Peyer's patch (tissue), 4 donors: ENCODE results near the gene TMOD3. TPM values are rescaled to one million over a fixed set of nuclear protein-coding genes. Genes with fewer than 3 reads are reported as not detected.
A peak's percentile ranks its signal among the peaks of the same experiment; 100 is the strongest.

ENCODE experiments used
- DNase-seq, 3 donors: peaks; one replicate each; pipeline ENCODE4 v3.0.0-alpha.2; 2017 to 2019
- H3K27ac ChIP-seq, 4 donors: fragments of 200-600 bp; sonication (generic); one replicate each; pipeline ENCODE4 v1.5.1; 2016 to 2019
- H3K27me3 ChIP-seq, 2 donors: fragments of 200-600 bp; sonication (generic); one replicate each; pipeline ENCODE4 v1.5.1; 2019
- H3K36me3 ChIP-seq, 3 donors: fragments of 200-600 bp; sonication (generic); one replicate each; pipeline ENCODE4 v1.5.1; 2016 to 2019
- H3K4me1 ChIP-seq, 4 donors: fragments of 200-600 bp; sonication (generic); one replicate each; pipeline ENCODE4 v1.5.1; 2016 to 2019
- H3K4me3 ChIP-seq, 4 donors: fragments of 200-600 bp; sonication (generic); 1 replicate in 3 of 4; 2 replicates in 1 of 4; pipeline ENCODE4 v1.5.1; 2016 to 2019; ENCODE audit warnings: mild to moderate bottlenecking in 1 of 4
- H3K9me3 ChIP-seq, 4 donors: fragments of 200-600 bp; sonication (generic); one replicate each; pipeline ENCODE4 v1.5.1; 2016 to 2019; ENCODE audit warnings: mild to moderate bottlenecking in 1 of 4
- POLR2A ChIP-seq, 2 donors: fragments of 450-650 bp; IDR thresholded peaks; one replicate each; pipeline ENCODE4 v1.5.1; 2017; ENCODE audit warnings: antibody characterized with exemption in 2 of 2, mild to moderate bottlenecking in 2 of 2, moderate library complexity in 2 of 2
- total RNA-seq, 4 donors: library from RNA; depleted of rRNA; stranded (reverse); fragments of >200 nt; gene quantifications; one replicate each; pipeline ENCODE4 v1.1.0, GENCODE V29; 2016
- TF ChIP-seq, protein P1 (sequence below), 6 experiments: fragments of 450-650 bp in 4 of 6; fragments of 200-600 bp in 2 of 6; sonication (generic) in 1 of 6; IDR thresholded peaks; one replicate each; pipeline ENCODE4 v1.5.1; 2017 to 2019; ENCODE audit warnings: antibody characterized with exemption in 6 of 6, mild to moderate bottlenecking in 3 of 6, moderate library complexity in 1 of 6

The TMOD3 gene
- total RNA-seq, 4 donors from 2014 or later, result 39.3 to 51.8 (median 42.0) TPM

DNA sequence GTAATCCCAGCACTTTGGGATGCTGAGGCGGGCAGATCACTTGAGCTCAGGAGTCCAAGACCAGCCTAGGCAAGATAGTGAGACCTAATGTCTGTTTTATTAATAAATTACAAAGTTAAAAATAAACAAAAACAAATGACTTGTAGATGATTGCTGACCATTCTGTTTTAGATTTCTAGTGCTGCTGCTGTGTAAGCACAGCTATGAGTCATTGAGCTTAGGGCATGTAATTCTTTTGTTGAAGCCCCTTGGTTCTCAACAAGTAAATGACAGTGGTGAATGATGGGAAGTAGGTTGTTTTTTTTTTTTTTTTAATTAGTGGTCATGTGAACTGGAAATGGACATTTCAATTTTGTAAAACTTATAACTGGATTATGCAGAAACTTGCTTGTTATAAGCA is 78.9 kb downstream of the TMOD3 start:
- no peak for DNase-seq
- TF ChIP-seq, protein P1, sequence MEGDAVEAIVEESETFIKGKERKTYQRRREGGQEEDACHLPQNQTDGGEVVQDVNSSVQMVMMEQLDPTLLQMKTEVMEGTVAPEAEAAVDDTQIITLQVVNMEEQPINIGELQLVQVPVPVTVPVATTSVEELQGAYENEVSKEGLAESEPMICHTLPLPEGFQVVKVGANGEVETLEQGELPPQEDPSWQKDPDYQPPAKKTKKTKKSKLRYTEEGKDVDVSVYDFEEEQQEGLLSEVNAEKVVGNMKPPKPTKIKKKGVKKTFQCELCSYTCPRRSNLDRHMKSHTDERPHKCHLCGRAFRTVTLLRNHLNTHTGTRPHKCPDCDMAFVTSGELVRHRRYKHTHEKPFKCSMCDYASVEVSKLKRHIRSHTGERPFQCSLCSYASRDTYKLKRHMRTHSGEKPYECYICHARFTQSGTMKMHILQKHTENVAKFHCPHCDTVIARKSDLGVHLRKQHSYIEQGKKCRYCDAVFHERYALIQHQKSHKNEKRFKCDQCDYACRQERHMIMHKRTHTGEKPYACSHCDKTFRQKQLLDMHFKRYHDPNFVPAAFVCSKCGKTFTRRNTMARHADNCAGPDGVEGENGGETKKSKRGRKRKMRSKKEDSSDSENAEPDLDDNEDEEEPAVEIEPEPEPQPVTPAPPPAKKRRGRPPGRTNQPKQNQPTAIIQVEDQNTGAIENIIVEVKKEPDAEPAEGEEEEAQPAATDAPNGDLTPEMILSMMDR (IDR thresholded peaks at IDR 0.05), result no peak
- no peak for TF ChIP-seq POLR2A (IDR thresholded peaks at IDR 0.05)
- Histone ChIP-seq H3K27ac (peak overlapping the region in 1 of 4 donors; percentile 70), H3K4me1 (peaks cover 0 to 4% (median 0%) of the 10 kb centered on the region in 4 donors), H3K27me3 (no peaks in the 10 kb centered on the region), H3K36me3 (peaks cover 0 to 47% (median 0%) of the 10 kb centered on the region in 3 donors), H3K4me3 (no peak overlapping the region), H3K9me3 (no peaks in the 10 kb centered on the region)

DNA sequence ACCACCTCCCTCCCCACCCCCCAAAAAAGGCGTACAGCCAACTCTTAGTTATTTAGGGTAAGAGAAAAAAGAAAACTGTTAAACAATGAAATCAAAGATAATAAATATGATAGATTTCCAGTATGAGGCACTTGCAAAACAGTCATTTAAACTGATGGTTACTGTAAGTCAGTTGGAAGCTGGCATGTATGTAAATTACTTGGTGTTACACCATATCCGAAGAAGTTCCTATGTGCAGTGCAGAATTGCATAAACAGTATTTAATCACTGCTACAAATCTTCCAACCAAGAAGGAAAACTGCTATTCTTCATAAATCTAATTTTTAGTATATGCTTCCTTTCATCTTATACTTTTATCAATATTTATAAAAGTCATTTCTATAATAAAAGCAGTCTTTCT is 80.1 kb downstream of the TMOD3 start:
- Histone ChIP-seq H3K27ac (no peak overlapping the region), H3K27me3 (no peaks in the 10 kb centered on the region), H3K4me1 (peaks cover 0 to 4% (median 0%) of the 10 kb centered on the region in 4 donors), H3K9me3 (no peaks in the 10 kb centered on the region), H3K4me3 (no peak overlapping the region), H3K36me3 (peaks cover 0 to 41% (median 0%) of the 10 kb centered on the region in 3 donors)
- TF ChIP-seq, protein P1 (IDR thresholded peaks at IDR 0.05), result no peak
- TF ChIP-seq POLR2A (IDR thresholded peaks at IDR 0.05), result no peak
- no peak for DNase-seq

DNA sequence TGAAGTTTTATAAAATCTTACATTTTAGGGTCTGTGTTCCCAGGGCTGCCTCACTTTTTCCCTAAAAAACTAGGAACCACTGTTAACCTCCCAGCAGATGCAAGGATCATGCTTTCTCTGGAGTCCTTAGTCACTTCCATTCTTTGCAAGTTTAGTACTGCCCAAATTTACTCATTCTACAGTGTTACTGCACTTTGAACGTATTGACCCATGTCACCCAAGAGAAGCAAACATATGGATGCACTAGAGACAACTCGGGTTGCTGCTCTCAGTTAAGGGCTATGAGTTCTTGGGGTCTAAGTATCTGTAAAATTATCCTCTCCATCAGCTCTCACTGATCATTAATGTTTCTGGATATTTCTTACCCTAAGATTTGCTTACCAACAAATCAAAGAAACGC is 83.1 kb downstream of the TMOD3 start:
- TF ChIP-seq, protein P1 (IDR thresholded peaks at IDR 0.05), result no peak
- TF ChIP-seq POLR2A (IDR thresholded peaks at IDR 0.05), result no peak
- Histone ChIP-seq H3K9me3 (no peaks in the 10 kb centered on the region), H3K4me3 (no peak overlapping the region), H3K4me1 (peaks cover 0 to 4% (median 0%) of the 10 kb centered on the region in 4 donors), H3K27ac (no peak overlapping the region), H3K36me3 (peaks cover 0 to 59% (median 0%) of the 10 kb centered on the region in 3 donors), H3K27me3 (no peaks in the 10 kb centered on the region)
- DNase-seq, result no peak

DNA sequence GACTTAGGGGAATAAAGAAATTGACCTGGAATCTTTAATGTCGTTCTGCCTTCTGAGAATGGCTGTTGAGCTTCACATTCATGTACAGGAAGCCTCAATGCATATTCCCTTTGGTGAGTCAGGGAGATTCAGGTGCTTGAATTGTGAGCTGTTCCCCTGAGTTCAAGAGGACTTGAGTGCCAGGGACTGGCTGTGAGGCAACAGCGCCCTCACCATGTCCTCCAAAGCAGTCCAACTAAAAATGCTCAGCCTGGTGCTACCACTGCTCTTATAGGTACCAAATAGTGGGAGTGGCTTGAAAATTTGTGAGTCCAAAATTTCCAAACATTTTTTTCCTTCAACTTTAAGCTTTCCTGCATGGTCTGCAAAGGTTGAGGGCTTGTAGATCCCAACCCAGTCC is 88.0 kb downstream of the TMOD3 start:
- DNase-seq, result no peak
- Histone ChIP-seq H3K4me3 (no peak overlapping the region), H3K36me3 (peaks cover 0 to 63% (median 0%) of the 10 kb centered on the region in 3 donors), H3K27me3 (no peaks in the 10 kb centered on the region), H3K4me1 (no peaks in the 10 kb centered on the region), H3K27ac (no peak overlapping the region), H3K9me3 (no peaks in the 10 kb centered on the region)
- TF ChIP-seq POLR2A (IDR thresholded peaks at IDR 0.05), result no peak
- TF ChIP-seq, protein P1 (IDR thresholded peaks at IDR 0.05), result peak in 3 of 6 experiments; percentile 16 to 23 (median 18)

DNA sequence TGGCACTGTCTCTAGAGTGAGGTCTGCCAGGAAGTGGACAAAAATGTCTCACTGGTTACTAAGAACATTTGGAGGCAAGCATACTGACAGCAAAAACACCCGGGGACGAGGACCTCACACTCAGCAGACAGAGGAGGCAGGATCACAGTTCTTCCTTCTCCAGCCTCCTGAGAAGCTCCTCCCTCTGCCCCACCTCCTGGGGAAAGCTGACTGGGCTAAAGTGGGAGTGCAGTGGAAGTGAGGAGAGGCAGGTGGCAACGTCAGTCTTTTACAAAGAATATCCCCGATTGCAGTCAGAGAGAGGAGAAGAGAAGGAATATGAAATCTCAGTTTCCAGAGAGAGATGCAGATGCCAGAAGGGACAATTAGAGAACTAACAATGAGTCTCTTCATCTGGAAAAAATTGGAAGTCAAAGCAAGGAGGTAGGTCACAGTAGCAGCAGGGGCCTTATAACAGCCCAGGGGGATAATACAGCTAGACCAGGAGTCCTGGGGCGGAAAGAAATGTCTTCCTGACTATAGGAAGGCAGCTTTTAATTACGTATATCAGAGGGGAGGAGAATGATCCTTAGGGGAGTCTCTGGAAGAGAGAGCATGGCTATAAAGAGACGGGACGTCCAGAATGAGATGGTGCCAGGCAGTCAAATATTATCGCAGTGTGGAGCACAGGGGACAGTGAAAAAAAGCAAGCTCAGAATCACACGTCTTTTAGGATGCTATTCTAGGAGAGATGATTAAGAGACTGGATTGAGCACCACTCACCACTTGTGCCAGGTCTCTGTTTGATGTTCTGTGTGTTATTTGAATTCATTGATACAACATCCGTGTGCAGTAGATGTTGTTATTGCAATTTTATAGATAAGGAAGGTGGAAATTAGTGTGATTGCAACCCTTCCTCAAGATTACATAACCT is 95.0 kb downstream of the TMOD3 start:
- H3K27me3 ChIP-seq, result no peaks in the 10 kb centered on the region
- peaks cover 0 to 41% (median 0%) of the 10 kb centered on the region in 3 donors for H3K36me3 ChIP-seq
- H3K4me1 ChIP-seq, result no peaks in the 10 kb centered on the region
- no peaks in the 10 kb centered on the region for H3K9me3 ChIP-seq
- DNase-seq, result no peak
- no peak overlapping the region for H3K27ac ChIP-seq
- H3K4me3 ChIP-seq, result no peak overlapping the region
- TF ChIP-seq POLR2A (IDR thresholded peaks at IDR 0.05), result no peak
- TF ChIP-seq, protein P1 (IDR thresholded peaks at IDR 0.05), result no peak
